GM21619 (cell line): ENCODE data around the gene NFYC.
A peak's percentile ranks its signal among the peaks of the same experiment; 100 is the strongest.
"Not testable (repeated sequence)": the region's sequence is repeated elsewhere in the genome, so short reads cannot be mapped to it uniquely, and the experiment has no call there.

ENCODE experiments used
- ATAC-seq: cut with Tn5 transposase; IDR thresholded peaks from one replicate; pipeline ENCODE4 v1.9.1; 2021; ENCODE audit not compliant: unreplicated experiment

The NFYC gene

DNA sequence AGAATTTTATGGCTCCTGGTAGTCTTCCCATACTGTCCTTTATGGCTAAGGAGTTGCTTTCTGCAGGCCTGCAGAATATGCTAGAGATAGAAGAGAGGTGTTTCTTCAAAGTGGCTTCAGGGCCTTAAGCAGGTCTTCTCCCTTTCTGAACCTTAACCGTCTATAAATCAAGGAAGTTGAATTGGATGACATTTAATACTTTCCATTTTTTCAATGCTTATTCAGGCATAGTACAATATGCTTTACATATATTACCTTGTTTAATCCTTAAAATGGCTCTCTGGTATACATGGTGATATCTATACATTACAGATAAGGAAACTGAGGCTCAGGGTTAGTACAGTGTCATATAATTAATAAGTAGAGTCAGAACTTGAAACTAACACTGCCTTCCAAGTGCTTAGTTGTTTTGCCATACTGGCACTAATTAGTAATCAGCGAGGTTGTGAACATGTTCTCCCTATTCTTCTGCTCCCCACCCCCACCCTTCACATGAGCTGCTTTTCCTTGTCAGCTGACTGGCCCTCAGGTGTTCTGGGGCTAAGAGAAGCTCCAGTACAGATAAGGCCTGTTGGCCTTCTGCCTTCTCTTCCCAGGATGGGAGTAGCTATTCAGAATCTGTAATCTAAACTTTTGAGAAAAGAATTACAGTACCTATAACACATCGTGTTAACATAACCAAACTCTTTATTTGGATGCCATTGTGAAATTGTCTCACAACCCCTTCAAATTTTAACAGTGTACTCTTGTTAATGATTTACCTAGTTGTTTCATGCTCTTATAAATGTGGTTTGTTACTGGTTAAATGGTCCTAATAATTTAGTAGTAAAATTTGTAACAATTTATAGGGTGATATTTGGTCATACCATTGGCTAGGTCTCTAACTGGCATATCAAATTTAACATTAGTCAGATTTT lies 13.6 kb downstream of the NFYC start:
- no peak for ATAC-seq

DNA sequence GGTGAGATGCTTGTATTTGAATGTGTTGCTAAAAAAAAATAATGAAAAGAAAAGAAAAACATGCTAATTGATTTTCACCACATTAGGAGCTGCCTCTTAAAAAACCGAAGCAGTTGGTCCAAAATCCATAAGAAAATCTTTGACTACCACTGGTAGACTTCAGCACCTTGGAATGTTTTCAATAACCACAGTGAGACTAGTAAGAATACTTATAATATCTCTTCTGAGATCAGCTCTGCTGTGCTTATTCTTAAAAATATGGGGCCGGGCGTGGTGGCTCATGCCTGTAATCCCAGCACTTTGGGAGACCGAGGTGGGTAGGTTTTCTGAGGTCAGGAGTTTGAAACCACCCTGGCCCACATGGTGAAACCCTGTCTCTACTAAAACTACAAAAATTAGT lies 15.1 kb downstream of the NFYC start:
- no peak for ATAC-seq

DNA sequence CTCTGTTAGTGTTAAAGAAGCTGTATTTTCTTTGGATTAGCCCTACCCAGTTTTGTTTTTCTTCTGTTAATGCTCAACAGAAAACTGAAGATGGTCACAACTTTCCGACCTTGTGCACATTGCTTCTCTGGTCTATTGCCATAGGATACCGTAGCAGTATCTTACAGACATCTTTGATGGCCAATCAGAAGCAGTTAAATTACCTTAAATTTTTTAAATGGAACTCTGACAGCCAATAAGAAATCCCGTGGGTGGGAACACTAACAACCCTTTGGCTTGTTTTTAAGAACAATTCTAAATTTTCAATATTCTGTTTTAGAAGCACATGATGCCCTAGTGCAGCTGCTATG lies 17.2 kb downstream of the NFYC start:
- peak; percentile 58 for ATAC-seq

DNA sequence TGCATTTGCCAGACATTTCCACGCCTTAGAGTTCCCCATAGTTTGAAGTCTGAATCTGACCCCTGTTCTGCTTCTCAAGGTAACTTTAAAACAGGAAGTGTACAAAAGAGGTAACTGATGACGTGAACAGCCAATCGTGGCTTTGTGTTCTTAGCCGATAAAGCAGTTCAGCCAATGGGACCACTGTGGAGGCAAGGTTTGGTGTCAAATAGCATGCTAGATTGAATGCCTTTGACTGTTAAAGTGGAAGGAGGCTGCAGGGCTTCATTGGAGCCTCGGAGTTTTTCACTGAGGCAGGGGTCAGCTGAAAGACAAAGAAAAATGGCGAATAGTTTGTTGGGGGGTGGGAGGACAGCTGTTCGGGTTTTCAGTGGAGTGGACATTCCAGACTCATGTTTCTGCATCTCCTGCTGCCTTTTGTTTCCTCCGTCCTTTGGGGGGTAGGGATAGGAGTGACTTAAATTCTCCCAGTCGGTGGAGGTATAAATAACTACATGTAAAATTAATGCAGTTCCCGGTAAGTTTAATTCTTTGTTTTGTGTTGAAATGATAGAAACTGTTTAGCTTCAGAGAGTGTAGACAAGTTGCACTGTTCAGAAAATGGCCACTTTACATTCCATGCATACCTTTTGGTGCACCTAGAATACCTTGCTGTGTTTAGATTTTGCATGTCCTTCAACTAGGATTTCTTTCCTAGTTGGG lies 17.7 kb downstream of the NFYC start:
- peak; percentile 91 for ATAC-seq

DNA sequence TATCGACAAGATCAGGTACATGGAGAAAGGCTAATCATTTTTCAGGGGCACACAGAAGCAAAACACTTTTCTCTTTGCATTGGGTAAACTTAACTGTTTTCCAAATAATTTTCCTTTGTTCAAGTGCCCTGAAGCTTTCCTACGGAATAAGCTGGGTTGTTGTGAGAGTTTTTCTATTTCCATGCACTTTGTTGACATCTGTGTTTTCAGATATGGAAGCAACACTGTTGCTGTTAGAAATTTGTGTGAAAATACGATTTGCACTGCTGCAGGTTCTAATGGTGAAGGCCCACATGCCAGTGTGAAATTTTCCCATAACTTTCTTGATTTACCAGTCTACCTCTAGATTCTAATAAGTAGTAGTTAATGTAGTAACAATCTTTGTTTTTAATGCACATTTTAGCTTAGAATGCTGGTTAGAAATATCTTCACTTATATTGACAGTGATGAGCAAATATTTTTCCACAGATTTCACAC lies 18.3 kb downstream of the NFYC start:
- ATAC-seq = no peak

DNA sequence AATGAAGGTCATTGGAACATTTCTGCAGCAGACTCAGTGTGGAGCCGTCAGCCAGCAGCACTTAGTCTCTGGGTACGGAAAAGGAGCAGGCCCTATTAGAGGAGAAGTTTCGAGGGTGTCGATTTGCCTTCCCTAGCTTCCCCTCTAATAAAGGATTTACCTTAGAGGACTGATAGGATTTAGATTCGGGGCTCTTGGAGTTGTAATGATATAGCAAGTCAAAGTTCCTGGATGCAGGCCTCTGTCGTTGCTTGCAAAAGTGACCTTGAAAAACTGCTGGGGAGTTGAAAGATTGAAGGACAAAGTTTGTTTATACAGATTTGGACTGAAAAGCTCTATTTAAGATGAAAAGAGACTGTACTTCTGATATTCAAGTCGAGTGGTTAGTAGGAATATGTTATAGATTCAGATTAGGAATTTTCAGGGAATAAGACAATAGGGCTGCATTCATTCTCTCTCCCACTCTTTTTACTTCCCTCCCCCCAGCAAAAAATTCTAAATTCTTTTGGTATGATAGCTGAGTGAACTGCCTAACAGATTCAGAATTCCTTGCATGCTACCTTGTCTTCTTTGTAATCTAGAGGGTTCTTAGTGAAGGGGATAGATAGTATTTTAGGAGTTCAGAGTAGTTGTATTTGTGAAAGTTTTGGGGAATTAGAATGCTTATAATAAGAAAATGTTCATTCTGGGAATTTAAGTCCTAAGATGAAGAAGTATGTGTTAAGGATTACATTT lies 19.2 kb downstream of the NFYC start:
- no peak for ATAC-seq

DNA sequence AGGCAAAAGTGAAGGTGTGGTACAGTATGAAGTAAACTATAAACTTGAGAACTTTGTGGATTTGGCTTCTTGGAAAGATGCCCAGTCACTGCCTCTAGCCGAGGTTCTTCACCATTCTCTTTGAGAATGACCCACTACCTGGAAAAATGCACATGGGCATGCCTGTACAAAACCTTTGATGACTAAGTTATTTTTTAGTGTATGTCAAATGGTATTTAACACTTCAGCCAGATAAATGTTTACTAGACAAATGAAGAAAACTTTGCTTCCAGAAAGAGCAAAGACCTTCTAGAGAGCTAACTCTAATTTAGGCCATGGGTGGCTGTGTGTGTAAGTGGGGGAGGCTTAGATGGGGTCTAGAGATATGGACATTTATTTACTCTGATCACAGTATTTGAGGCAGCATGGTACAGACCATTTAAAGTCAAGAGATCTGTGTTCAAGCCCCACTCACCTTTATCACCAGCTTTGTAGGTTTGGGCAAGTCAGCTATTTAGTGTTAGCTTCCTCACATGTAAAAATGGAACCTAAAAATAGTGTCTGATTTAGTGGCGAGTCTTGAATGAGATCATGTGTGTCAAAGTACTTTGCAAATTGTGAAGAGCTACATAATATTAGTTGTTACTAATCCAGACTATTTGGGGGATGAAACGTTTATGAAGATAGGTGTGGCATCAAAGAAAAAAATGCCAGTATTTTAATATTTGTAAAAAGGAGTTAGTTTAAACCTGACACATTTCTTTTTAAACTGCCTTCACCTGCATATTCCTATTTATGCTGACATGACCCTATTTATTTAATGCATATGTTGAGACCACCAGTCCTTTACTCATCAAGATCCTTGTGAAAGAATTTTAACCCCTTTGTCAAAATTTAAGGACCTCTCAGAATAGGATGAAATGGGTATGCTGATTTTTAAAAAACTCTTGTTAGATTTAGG lies 20.2 kb downstream of the NFYC start:
- ATAC-seq = no peak

DNA sequence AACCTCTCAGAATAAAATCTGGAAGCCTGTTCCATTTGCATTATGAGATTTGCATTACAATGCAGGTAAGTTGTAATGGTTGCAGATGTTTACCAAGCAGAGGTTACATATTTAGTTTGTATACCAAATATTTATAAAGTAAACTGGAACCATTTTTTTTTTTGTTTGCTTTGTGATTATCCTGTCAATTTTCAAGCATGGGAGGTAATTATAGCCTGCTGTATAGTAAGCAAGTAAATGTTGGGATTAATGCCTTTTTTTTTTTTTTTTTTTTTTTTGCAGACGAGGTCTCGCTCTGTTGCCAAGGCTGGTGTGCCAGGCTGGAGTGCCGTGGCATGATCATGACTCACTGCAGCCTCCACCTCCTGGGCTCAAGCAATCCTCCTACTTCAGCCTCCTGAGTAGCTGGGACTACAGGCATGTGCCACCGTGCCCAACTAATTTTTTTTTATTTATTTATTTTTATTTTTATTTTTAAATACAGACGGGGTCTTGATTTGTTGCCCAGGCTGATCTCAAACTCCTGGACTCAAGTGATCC lies 21.0 kb downstream of the NFYC start:
- ATAC-seq = no peak

DNA sequence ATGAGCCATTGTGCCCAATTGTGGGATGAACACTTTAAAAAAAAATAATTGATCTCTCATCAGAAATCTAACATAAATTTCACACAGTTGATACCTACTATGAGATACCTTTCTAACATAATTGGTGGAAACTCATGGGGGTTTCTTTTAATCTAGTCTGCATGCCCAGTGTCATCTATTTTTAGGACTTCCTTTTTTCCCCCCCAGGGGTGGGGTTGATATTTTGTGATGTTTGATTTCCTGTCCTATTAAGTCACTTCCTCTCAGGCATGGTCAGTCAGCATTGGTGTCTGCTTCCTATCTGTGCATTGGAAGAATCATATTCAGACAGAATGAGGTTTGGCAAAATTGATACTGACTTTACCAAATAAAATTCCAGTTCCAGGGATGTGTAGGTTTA lies 21.5 kb downstream of the NFYC start:
- no peak for ATAC-seq

DNA sequence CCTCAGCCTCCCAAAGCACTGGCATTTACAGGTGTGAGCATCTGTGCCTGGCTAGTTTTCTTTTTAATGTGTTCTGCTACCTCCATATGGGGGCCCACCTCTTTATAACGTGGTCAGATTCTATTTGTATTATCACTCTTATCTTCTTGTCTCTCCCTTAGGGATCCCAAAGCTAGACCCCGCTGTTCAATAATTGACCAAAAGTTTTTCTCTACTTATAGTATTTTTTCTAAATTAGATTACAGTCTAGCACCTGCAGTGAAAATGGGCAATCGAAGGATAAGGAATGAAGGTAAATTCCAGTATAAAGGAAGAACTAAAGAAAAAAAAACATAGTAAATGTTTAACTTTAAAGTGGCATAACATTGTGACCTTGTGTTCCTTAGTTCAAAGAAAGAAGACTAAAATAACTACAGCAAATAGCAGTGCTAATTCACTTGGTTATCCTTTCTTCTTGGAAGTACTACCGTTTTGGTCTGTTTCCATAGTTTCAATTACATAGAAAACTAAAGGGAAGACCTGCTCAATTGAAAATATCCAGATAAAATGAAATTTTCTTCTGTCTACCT lies 24.1 kb downstream of the NFYC start:
- no peak for ATAC-seq

DNA sequence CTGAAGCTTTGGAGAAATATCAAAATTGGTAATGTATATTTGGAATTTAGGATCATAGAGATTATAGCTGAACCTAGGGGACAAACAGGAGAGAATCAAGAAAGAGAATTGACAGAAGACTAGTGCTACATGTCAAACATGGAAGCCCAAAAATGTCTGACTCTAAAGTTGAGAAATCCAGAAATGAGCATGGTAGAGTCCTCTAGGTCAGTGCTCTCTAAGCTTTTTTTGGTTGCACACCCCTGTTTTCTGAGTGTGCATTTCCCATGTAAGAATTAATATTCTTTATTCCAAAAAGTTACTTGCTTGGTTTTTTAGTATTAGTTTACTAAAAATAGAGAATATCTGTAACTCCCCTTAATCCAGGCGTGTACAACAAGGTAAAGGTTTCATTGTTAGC lies 25.6 kb downstream of the NFYC start:
- no peak for ATAC-seq

DNA sequence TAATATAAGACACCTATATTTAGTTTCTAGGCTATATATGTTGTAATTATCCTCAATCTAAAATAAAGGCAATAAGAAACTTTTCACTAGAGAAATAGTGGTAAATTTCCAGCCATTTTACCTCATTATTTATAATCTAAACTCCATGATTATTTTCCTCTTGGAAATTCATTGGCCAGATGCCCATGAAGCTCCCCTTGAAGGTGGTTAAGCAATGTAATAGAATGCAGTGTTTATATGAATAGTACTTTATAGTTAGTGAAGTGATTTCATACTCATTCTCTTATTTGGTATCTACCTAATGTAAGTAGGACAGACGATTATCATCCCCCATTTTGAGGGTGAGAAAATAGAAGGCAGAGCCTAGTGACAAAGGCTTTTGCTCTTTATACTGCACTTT lies 26.5 kb downstream of the NFYC start:
- no peak for ATAC-seq

DNA sequence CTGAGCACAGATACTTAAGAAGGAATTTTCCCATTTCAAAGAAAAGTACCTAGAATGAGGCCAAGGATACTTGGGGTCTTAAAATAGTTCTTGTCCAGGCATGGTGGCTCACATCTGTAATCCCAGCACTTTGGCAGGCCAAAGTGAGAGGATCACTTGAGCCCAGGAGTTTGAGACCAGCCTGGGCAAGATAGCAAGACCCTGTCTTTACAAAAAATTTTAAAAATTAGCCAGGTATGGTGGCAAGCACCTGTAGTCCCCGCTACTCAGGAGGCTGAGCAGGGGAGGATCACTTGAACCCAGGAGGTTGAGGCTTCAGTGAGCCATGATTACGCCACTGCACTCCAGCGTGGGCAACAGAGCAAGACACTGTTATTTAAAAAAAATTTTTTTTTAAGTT lies 29.0 kb downstream of the NFYC start:
- no peak for ATAC-seq

DNA sequence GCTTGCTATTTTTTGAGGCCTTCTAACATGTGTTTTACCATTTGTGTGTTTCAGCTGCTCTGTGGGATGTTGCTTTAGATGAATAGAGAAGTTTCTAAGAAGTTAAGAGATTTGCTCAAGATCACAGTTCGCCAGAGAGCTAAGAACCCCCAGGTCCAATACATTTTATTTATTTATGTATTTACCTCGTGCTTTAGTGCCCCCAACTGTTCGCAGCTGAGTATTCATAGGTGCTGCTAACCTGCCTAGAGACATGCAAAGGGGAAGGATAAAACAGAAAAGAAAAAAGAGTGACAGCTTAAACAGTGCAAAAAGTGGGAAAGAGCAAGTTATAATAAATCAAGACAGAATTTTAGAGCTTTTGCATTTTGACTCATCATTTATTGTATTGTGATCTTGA lies 31.1 kb downstream of the NFYC start:
- no peak for ATAC-seq

DNA sequence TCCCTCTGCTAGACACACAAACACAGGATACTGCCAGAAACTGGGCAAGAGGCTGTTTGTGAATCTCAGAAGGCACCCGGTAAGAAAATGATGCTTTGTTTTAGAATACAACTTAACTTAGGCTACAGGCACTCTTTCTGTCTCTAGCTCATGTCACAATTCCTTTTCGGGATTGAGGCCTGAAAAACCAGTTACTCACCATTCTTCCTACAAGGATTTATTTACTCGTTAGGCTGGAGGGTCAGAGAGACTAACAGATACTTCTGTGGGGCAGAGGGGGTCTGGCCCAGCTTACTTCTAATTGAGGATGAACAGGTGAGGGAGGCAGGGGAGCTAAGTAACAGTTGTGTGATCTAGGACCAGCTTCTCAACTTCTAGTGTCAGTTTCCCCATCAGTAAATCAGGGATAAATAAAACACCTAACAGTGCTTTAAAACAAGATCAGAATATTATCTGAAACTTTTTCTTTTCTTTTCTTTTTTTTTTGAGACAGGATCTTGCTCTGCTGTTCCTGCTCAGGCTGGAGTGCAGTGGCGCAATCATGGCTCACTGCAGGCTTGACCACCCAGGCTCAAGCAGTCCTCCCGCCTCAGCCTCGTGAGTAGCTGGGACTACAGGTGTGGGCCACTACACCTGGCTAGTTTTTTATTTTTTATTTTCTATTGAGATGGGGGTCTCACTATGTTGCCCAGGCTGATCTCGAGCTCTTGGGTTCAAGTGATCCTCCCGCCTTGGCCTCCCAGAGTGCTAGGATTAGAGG lies 31.9 kb downstream of the NFYC start:
- no peak for ATAC-seq

DNA sequence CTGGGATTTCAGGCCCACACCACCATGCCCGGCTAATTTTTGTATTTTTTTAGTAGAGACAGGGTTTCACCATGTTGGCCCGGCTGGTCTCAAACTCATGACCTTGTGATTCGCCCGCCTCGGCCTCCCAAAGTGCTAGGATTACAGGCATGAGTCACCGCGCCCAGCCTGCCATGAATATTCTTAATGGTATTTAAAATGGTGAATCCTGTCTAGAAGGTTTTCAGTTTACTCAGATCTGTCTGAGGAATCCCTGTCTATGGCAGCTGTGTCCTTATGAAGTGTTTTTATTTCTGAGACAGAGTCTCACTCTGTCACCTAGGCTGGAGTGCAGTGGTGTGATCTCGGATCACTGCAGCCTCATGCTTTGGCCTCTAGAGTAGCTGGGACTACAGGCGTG lies 36.2 kb downstream of the NFYC start:
- not testable (repeated sequence) for ATAC-seq

DNA sequence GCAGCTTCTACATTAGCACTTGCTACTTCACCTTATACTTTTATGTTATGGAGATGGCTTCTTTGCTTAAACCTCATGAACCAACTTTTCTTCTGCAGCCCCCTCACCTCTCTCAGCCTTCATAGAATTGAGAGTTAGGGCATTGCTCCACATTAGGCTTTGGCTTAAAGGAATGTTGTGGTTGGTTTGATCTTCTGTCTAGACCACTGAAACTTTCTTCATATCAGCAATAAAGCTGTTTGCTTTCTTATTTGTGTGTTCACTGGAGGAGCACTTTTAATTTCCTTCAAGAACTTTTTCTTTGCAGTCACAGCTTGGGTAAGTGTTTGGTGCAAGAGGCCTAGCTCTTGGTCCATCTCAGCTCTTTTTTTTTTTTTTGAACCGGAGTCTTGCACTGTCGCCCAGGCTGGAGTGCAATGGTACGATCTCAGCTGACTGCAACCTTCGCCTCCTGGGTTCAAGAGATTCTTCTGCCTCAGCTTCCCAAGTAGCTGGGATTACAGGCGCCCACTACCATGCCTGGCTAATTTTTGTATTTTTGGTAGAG lies 37.9 kb downstream of the NFYC start:
- not testable (repeated sequence) for ATAC-seq

DNA sequence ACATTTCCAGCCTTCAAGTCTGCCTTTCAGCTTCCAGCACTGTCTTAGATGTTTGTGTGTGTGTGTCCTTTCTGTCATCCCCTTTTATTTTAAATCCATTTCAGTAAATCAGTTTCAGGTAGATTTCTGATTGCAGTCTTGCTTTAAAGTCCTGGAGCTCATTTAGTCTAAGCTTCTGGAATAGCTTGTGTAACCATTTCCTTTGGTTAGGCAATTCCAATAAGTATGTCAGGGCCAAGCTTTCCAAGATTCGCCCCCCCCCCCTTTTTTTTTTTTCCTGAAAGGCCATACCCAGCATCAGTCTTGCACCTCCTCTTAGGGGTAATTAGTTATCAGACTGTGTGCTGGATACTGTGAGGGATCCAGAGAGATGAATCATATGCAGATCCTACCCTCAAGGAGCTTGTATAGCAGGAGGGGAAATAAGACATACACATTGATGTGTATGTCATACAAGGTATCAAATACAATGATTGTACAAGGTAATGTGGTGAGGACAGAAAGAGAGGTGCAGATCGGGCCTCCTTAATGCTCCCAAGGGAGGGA lies 41.3 kb downstream of the NFYC start:
- no peak for ATAC-seq
